MM.1S (cell line): ENCODE data around the gene FOXP1.

Source experiments
- EZH2 ChIP-seq: fragments of 300-600 bp; sonication (generic); optimal IDR thresholded peaks from 2 replicates; pipeline ENCODE3; 2017; ENCODE audit warnings: low read depth, mild to moderate bottlenecking, antibody characterized with exemption, low read length, mixed read lengths
- EZH2phosphoT487 ChIP-seq: fragments of 300-600 bp; sonication (generic); IDR thresholded peaks from 2 replicates; pipeline ENCODE4 v1.6.1; 2018; ENCODE audit warnings: antibody characterized with exemption, low read length
- TF ChIP-seq, protein P1 (sequence below): fragments of 300-600 bp; sonication (generic); IDR thresholded peaks from 2 replicates; pipeline ENCODE4 v1.5.1; 2016; ENCODE audit warnings: antibody characterized with exemption, low read length, mixed read lengths

- TF ChIP-seq, protein P1, sequence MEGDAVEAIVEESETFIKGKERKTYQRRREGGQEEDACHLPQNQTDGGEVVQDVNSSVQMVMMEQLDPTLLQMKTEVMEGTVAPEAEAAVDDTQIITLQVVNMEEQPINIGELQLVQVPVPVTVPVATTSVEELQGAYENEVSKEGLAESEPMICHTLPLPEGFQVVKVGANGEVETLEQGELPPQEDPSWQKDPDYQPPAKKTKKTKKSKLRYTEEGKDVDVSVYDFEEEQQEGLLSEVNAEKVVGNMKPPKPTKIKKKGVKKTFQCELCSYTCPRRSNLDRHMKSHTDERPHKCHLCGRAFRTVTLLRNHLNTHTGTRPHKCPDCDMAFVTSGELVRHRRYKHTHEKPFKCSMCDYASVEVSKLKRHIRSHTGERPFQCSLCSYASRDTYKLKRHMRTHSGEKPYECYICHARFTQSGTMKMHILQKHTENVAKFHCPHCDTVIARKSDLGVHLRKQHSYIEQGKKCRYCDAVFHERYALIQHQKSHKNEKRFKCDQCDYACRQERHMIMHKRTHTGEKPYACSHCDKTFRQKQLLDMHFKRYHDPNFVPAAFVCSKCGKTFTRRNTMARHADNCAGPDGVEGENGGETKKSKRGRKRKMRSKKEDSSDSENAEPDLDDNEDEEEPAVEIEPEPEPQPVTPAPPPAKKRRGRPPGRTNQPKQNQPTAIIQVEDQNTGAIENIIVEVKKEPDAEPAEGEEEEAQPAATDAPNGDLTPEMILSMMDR: no peak
- TF ChIP-seq EZH2phosphoT487: no peak
- TF ChIP-seq EZH2: no peak
Measured at GRCh38 chr3:71562938-71563337, 20.6 kb downstream of the FOXP1 start.
